ENCODE data around the gene ARNT2. TPM values are rescaled to one million over a fixed set of nuclear protein-coding genes. Genes with fewer than 3 reads are reported as not detected.

ARNT2 gene
- 35.7 TPM for total RNA-seq (ENCODE audit: unreplicated experiment)
- long read RNA-seq, partial matches to known transcripts: 0 of 3 reads
- long read RNA-seq, other reads (novel, unspliced or antisense): 3 of 3 reads

DNA sequence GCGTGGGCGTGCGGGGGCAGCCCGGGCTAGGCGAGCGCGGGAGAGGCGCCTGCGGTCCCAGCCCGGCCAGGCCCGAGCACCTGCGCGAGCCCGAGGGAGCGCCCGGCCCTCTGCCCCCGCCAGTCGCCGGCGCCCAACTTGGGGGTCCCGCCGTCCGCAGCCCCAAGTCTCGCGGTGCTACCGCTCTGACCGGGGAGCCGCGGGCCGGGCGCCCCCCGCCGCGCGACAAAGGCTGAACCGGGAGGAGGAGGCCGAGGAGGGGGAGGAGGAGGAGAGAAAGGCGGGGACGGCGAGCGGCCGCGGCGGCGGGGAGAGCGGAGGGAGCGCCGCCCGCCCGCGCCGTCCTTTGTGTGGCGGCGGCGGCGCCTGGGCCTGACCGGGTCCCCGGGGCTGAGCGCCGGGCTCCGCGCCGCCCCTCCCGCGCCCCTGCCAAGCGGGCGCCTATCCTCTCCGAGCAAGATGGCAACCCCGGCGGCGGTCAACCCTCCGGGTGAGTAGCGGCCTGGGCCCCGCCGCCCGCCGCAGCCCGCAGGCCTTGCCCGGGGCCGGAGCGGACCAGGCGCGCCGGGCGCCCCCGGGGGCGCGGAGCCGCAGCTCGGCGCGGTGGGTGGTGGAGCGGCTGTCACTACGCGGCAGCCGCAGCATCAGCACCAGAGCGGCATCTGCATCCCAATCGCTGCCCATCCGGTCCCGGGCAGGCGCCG, at the start of gene ARNT2:
Gene ARNT2, plus strand, starts transcription at position 326 of the 704 bp plus-strand sequence. Its CDS starts 134 bp downstream, at position 460.
- H3K27me3 Mint-ChIP-seq (ENCODE audit: unreplicated experiment): no peaks in the 10 kb centered on the region
- TF ChIP-seq, protein P1, sequence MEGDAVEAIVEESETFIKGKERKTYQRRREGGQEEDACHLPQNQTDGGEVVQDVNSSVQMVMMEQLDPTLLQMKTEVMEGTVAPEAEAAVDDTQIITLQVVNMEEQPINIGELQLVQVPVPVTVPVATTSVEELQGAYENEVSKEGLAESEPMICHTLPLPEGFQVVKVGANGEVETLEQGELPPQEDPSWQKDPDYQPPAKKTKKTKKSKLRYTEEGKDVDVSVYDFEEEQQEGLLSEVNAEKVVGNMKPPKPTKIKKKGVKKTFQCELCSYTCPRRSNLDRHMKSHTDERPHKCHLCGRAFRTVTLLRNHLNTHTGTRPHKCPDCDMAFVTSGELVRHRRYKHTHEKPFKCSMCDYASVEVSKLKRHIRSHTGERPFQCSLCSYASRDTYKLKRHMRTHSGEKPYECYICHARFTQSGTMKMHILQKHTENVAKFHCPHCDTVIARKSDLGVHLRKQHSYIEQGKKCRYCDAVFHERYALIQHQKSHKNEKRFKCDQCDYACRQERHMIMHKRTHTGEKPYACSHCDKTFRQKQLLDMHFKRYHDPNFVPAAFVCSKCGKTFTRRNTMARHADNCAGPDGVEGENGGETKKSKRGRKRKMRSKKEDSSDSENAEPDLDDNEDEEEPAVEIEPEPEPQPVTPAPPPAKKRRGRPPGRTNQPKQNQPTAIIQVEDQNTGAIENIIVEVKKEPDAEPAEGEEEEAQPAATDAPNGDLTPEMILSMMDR (IDR thresholded peaks at IDR 0.05; ENCODE audit: partially characterized antibody, unreplicated experiment): no peak
- peak within 1 kb of the TSS; percentile 90 for H3K27ac Mint-ChIP-seq (ENCODE audit: unreplicated experiment)

DNA sequence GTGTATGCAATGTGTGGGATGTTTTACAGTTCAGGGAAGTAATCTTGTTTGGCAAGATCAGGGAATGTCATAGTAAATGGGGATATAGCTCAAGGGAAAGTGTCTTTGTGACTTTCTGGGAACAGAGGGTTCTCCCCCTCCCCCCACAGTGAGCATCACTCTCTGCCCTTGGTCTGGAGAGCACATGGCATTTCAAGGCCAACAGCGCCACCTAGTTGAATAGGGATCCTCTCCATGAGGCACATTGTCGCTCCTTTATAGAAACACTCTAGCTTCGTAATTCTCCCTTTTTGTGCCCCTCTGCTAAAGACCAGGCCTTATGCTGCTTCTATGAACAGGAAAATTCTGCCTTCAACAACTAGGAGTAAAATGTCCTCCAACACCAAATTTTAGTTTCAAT, 37.1 kb upstream of the ARNT2 start:
- Mint-ChIP-seq H3K9me3 (ENCODE audit: unreplicated experiment) (peaks cover 8% of the 10 kb centered on the region), H3K27me3 (ENCODE audit: unreplicated experiment) (no peaks in the 10 kb centered on the region), H3K27ac (ENCODE audit: unreplicated experiment) (no peak overlapping the region), H3K36me3 (ENCODE audit: unreplicated experiment) (peaks cover 9% of the 10 kb centered on the region), H3K4me3 (ENCODE audit: unreplicated experiment) (no peak overlapping the region), H3K4me1 (ENCODE audit: low read depth, unreplicated experiment) (no peaks in the 10 kb centered on the region)
- TF ChIP-seq, protein P1 (IDR thresholded peaks at IDR 0.05; ENCODE audit: partially characterized antibody, unreplicated experiment): no peak
- no peak for DNase-seq

More for the DNA sequence above, at the start of gene ARNT2:
- Mint-ChIP-seq H3K4me3 (ENCODE audit: unreplicated experiment) (peak within 1 kb of the TSS; percentile 89), H3K4me1 (ENCODE audit: low read depth, unreplicated experiment) (peaks cover 33% of the 10 kb centered on the region), H3K9me3 (ENCODE audit: unreplicated experiment) (peaks cover 2% of the 10 kb centered on the region), H3K36me3 (ENCODE audit: unreplicated experiment) (peaks cover 6% of the 10 kb centered on the region)
- DNase-seq: peak; percentile 74

DNA sequence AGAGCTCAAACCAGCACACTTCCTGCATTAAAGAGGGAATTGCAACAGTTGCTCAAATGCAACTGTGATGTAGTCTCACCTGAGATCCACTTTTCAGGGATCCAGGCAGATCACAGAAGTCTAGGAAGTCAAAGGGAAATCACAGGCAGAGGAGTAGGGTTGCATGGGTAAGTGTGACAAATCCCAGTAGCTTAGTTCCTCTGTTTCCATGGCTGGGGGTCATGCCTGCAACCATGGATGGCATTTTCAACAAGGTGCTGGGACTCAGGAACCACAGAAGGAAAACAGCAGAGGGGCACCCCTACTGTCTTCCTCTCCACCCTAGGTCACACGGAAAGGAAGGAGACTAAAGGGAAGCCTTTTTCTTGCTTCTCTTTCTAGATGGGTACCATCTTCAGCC, 36.5 kb upstream of the ARNT2 start:
- Mint-ChIP-seq H3K9me3 (ENCODE audit: unreplicated experiment) (peaks cover 8% of the 10 kb centered on the region), H3K4me3 (ENCODE audit: unreplicated experiment) (no peak overlapping the region), H3K27ac (ENCODE audit: unreplicated experiment) (no peak overlapping the region), H3K4me1 (ENCODE audit: low read depth, unreplicated experiment) (no peaks in the 10 kb centered on the region), H3K36me3 (ENCODE audit: unreplicated experiment) (peaks cover 9% of the 10 kb centered on the region), H3K27me3 (ENCODE audit: unreplicated experiment) (no peaks in the 10 kb centered on the region)
- no peak for DNase-seq
- TF ChIP-seq, protein P1 (IDR thresholded peaks at IDR 0.05; ENCODE audit: partially characterized antibody, unreplicated experiment): no peak

DNA sequence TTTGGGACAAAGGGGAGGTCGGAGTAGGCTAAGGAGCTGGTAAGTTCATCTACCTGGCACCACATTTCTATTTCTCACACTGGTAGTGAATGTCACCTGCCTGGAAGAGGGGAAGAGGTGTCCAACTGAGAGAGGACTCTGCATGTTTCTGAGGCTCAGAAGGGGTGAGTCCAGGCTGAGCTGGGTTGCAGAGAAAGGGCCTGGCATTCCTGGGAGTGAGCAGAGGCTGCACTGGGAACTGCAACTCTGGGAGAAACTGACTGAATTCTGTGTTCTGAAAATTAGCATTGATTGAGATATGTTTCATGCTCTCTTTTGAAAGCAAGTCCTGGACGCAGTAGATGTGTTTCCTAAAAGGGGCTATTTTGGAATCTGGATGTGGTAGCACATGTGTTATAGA, 32.3 kb upstream of the ARNT2 start:
- Mint-ChIP-seq H3K9me3 (ENCODE audit: unreplicated experiment) (peaks cover 8% of the 10 kb centered on the region), H3K4me3 (ENCODE audit: unreplicated experiment) (no peak overlapping the region), H3K4me1 (ENCODE audit: low read depth, unreplicated experiment) (no peaks in the 10 kb centered on the region), H3K27ac (ENCODE audit: unreplicated experiment) (no peak overlapping the region), H3K27me3 (ENCODE audit: unreplicated experiment) (no peaks in the 10 kb centered on the region), H3K36me3 (ENCODE audit: unreplicated experiment) (peaks cover 9% of the 10 kb centered on the region)
- no peak for DNase-seq
- TF ChIP-seq, protein P1 (IDR thresholded peaks at IDR 0.05; ENCODE audit: partially characterized antibody, unreplicated experiment): no peak

DNA sequence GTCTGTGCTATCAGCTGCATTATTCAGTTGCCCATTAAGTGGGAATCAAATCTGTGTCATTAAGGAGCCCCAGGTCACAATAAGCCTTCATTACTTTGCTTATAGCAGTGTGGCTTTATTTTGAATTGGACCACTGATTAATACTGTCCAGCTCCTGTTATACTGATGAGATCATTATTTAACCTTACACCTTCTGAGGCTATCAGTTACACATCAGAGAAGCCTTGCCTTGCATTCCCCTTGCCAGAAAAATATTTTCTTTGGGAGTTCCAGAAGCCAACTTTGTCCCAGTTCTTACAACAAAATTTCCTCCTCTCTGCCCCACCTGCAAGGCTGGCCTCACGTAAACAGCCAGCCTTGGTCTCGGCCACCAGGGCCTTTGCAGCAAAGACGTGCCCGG, 29.7 kb upstream of the ARNT2 start:
- TF ChIP-seq, protein P1 (IDR thresholded peaks at IDR 0.05; ENCODE audit: partially characterized antibody, unreplicated experiment): no peak
- Mint-ChIP-seq H3K27ac (ENCODE audit: unreplicated experiment) (no peak overlapping the region), H3K9me3 (ENCODE audit: unreplicated experiment) (no peaks in the 10 kb centered on the region), H3K27me3 (ENCODE audit: unreplicated experiment) (no peaks in the 10 kb centered on the region), H3K4me1 (ENCODE audit: low read depth, unreplicated experiment) (no peaks in the 10 kb centered on the region), H3K4me3 (ENCODE audit: unreplicated experiment) (no peak overlapping the region), H3K36me3 (ENCODE audit: unreplicated experiment) (peaks cover 2% of the 10 kb centered on the region)
- no peak for DNase-seq
